HUDEP-2 (cell line): ENCODE measurements around the gene MNS1.
"Not testable (repeated sequence)": the region's sequence is repeated elsewhere in the genome, so short reads cannot be mapped to it uniquely, and the experiment has no call there.

Experiments used
- DNase-seq, 76 experiments: peaks; one replicate each; lab custom pipeline; 2025; ENCODE audit not compliant: unreplicated experiment in 76 of 76; lab: John Stamatoyannopoulos, UW

Gene MNS1

DNA sequence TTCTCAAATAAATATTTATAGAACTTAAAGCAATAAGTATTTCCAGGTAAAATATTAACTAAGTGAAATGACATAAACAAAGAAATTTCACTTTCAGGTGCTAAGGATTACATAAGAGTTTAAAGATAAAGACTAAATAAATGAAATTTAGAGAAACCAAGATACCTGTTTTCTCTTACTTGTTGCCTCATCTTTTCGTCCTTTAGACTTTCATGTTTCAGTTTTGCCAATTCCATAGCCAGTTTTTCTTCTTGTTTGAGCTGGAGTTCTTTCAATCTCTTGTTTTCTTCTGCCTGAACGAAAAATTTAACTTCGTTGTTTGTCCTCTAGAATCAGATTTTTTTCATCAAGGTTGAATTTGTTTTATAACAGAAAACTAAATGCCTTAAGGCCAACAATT lies 8.7 kb downstream of the MNS1 start:
- DNase-seq, result no peak

DNA sequence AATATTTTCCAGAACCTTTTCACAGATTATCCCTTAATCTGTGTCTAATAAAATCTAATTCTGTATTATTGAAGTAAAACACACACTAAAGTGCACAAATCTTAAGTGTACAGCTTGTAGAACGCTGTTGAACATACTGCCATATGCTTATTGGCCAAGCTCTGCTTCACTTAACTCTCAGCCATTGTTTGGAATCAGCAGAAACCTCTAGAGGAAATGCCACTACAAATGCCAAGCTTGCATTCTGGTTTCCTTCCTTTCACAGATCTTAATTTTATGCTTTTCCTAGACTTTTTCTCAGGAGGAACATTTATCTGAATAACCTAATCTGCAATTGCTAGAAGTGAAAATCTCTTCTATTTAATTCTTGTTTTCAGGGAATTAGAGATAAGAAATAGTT lies 10.1 kb downstream of the MNS1 start:
- no peak for DNase-seq

DNA sequence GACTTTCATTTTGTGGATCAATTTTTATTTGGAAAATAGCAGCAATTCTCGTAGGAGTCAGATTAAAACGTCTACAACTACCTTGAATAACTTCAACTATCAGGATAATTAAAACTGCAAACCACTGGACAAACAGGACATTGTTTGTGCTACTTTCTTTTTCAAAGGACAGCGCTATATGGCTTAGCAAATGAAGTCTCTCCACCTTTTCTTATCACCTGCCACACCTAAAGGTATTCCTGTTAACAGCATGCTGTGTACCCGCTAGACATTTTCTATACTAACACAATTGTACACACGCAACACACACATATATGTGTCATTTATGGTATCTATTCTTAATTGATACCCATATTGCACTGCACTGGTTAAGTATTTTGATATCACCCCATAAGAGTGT lies 19.2 kb downstream of the MNS1 start:
- no peak for DNase-seq

DNA sequence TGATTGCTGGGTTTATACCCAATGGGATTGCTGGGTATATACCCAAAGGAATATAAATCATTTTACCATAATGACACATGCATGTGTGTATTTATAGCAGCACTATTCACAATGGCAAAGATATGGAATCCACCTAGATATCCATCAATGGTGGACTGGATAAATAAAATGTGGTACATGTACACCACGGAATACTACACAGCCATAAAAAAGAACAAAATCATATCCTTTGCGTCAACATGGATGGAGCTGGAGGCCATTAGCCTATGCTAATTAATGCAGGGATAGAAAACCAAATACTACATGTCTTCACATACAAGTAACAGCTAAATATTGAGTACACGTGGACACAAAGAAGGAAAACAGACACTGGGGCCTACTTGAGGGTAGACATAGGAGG lies 22.6 kb downstream of the MNS1 start:
- no peak for DNase-seq

DNA sequence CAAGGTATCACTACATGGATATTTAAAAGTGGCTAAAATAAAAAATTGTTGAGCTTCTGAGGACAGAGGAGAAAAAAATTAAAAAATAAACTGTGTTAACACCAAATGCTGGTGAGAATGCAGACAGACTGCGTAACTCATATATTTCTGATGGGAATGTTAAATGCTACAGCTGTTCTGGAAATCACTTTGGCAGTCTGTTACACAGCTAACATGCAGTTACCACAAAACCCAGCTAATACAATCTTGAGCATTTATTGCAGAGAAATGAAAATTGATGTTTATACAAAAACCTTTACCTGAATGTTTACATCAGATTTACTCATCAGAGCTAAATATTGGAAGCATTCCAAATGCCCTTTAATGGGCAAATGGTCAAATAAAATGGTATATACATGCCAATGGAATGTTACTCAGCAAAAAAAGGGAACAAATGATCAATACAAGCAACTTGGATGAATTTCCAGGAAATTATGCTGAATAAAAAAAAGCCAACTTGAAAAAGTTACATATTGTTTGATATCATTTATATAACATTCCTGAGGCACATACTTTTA lies 24.6 kb downstream of the MNS1 start:
- DNase-seq, result no peak

DNA sequence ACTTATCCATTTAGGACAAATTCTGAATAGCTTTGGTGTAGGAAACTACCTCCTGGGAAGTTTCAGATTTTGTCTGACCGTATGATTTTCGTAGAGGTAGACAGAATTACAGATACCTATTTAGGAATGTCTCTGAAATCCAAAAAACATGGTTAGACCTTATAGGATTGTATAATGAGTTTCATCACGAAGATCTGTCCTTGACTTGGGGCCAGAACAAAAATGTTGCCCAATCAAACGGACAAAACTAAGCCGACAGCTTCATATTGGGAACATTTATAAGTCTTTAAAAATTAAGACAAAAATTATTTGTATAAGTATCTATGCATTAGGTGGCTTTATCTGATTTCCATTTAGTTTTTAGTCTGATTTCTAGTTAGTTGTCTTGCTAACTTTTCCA lies 32.6 kb downstream of the MNS1 start:
- DNase-seq, result no peak

DNA sequence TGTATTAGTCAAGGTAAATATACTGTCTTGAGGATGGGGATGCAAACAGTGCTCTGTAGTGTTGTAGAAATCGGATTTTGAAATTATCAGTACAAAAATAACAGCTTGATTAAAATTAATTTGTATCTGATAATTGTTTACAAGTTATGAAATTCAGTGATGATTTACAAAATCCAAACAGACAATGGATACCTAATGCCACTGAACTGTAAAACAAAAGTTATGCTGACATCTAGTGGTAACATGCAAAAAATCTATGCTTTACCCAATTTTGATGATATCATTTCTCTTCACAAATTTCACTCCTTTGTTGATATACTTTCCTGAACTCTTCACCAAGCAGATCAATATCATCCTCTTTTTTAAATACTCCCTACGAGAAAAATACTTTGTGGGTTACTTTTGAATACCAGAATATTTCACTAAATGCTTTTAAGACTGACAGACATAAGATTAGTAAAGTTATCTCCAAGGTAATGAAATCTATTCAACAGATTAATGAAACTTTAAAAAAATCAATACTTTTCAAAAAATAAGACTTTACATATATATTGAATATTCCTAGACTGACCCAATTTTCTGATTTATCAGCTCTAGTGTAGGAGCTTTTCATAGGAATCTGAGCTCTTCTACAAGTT lies 36.0 kb downstream of the MNS1 start:
- DNase-seq, result peak in 18 of 76 experiments; percentile 1 to 44 (median 12)

DNA sequence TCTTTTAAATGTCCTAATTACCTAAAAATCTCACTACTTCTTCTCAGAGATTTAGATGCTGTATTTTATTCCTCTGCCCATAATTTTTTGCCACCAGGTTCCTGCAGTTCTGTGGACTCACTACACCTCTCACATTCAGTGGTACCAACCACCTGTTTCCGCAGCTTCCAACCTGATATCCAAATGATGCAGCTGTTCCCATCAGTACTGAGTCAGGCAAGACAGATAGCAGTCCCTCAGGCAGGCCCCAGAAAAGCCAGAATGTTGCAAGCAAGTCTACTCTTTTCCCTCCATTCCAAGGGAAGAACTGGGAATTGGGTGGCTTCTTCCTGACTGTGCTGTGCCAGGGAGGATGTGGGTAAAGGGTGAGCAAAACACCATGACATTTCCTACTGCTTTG lies 39.0 kb downstream of the MNS1 start:
- no peak for DNase-seq

DNA sequence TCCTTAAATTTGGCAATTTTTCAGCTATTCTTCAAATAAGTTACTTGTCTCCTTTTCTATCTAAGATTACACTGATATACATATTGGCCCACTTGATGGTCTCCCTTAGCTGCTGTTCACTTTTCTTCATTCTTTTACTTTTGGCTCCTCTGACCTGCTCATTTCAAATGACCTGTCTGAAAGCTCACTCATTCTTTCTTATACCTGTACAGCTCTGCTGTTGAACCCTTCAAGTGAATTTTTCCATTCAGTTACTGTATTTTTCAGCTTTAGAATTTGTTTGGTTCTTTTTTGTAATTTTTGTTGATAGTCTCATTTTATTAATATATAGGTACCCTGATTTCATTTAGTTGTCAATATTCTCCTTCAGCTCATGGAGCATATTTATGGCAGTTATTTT lies 39.7 kb downstream of the MNS1 start:
- no peak for DNase-seq

DNA sequence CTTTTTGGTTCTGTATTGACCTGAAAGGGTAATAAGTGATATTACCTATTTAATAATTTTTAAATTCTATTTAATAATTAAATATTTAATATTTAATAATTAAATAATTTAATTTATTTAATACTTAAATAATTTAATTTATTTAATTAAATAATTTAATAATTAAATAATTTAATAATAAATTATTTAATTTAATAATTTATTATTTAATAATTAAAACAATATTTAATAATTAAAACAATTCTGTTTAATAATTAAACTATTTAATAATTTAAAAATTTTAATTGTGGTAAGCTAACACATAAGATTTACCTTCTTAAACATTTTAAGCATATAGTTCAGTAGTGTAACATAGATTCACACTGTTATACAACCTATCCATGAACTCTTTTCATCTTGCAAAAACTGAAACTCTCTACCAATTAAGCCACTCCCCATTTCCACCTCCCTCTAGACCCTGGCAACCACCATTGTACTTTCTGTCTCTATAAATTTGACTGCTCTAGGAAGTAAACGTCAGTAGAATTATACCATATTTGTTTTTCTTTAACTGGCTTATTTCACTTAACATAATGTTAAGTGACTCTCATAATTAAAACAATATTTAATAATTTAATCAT lies 51.7 kb downstream of the MNS1 start:
- not testable (repeated sequence) for DNase-seq

DNA sequence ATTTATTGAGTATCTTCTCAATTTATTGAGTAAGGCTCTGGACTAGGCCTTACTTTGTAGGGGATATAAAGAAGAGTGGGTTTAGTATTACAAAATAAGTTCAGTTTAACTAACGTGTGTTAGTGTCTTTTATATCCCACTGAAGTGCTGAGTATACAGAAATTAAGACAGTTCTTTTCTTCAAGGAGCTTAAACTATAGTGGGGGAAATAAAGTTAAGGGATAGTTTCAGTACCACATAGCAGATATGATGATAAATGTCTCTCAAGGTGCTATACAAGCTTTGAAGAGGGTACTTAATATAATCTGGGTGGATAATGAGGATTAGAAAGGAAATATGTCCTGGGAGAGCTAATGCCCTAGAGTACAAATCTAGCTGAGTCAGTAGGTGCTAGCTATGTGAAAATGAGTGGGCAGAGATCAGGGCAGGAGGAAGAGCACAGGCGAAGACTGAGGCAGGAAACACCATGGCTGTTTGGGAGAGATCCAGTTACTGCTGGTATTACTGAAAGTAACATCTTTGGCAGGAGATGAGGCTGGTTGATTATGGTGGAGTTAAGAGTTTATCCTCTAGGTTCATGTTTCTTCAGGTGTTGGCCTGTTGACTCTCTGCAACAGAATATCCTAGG lies 53.7 kb downstream of the MNS1 start:
- no peak for DNase-seq

DNA sequence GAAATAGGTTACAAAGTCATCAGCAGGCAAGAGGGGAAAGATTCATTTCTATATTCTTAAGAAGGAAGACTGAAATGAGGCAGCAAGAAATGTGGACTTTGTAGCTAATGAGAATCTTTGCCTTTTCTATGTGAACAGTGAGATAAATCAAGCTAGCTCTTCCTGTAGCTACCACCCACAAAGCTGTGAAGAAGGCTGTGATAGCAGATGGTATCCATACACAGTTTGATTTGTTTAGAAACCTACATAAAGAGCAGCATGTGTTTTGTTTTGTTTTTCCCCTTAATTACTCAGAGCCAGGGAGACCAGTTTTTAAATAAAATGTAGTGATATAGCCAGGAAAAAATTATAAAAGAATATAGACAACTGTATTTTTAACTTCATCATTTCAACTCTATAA lies 54.2 kb downstream of the MNS1 start:
- no peak for DNase-seq

DNA sequence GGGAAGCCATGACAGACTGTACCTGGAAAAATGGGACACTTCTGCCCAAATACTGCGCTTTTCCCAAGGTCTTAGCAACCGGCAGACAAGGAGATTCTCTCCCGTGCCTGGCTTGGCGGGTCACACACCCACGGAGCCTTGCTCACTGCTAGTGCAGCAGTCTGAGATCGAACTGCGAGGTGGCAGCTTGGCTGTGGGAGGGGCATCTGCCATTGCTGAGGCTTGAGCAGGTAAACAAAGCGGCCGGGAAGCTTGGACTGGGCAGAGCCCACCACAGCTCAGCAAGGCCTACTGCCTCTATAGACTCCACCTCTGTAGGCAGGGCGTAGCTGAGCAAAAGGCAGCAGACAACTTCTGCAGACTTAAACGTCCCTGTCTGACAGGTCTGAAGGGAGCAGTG lies 65.7 kb downstream of the MNS1 start:
- not testable (repeated sequence) for DNase-seq

DNA sequence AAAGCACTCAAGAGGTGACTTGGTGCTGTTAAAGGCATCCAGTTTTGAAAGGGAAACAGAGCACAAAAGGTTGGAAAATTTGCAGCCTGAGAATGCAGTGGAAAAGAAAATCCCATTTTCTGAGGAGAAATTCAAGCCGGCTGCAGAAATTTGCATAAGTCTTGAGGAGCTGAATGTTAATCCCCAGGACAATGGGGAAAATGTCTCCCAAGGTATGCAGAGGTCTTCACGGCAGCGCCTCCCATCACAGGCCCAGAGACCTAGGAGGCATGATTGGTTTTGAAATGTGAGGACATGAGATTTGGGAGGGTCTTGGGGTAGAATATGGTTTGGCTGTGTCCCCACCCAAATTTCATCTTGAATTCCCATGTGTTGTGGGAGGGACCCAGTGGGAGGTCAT lies 67.6 kb downstream of the MNS1 start:
- not testable (repeated sequence) for DNase-seq

DNA sequence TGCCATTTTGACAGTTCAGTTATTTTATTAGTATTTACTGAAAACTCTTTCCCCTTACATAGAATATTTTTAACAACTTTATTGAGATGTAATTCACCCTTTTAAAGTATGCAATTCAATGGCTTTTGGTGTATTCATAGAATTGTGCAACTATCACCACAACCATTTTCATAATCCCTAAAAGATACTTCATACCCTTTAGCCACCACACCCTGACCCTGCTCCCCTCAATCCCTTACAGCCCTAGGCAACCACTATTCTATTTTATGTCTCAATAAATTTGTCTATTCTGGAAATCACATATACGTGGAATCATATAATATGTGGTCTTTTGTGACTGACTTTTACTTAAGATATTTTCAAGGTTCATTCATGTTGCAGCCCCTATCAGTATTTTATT lies 70.0 kb downstream of the MNS1 start:
- no peak for DNase-seq

DNA sequence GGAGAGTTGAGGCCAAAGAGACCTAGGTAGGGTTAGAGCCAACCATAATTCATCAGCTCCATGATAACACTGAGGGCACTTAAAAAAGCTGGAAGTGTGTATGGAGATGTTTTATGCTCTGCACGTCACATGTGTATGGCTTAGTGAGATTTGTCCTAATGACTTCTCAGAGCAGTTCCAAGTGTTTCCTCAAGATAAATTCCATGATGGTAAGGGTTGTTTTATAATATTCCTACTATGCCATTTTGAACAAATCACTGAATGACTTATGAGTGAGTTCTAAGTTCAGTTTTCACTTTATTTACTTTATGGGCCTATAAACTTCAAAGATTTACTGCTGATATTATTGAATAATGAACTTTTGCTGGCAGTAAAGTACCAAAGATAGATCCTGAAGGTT lies 71.7 kb downstream of the MNS1 start:
- DNase-seq, result no peak

DNA sequence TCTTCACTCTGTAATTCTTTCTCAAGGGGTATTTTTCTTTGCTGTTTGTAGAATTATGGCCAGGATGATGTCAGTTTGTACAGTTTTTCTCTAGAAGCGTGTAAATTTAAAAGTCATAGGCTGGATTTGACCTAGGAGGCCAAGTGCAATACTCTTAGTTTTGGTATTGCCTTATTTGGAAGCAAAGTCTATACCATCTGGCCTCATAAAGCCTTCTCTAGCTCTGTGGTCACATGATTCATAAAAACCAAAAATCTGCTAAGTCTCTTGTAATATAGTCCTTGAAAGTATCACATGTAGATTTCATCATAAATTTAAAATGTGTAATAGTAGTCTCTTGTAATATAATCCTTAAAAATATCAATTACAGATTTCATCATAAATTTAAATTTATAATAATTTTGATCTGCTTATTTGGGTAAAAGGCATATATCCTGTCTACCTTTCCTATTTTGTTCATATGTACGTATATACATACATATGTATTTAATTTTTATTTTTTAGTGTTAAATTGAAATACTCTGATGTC lies 74.1 kb downstream of the MNS1 start:
- DNase-seq, result no peak

DNA sequence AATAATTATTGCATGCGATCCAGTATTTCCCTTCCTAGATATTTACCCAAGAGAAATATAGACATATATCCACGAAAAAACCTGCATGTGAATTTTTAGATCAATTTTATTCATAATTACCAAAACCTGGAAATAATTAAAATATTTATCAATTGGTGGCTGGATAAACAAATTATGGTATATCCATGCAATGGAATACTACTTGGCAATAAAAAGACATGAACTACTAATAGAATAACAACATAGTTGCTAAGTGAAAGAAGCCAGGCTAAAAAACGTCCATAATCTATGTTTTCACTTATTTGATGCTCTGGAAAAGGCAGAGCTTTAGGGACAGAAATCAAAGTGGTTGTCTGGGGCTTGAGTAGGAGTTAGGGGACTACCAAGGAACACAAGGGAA lies 79.0 kb downstream of the MNS1 start:
- no peak for DNase-seq

DNA sequence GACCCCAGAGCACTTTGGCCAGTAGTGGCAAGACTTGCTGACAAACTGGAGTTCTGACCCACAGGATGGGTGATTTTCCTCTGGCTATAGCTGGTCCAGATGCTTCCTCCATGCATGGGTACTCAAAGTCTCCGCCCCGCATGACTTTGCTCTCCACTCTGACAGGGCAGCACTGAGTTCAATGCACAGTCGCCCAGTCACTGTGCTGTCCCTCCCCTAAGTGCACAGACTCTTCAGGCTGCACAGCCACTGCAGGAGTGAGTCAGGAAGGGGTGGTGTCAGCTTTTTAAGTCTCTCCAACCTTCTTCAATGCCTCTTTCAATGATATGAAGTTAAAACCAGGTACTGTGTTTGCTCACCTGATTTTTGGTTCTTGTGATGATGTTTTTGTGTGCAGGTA lies 81.9 kb downstream of the MNS1 start:
- peak in 2 of 76 experiments; percentile 3 to 6 for DNase-seq
